K562 (cell line): Measurements from ENCODE around the gene TEX52. TPM values are rescaled to one million over a fixed set of nuclear protein-coding genes. Genes with fewer than 3 reads are reported as not detected.
A peak's percentile ranks its signal among the peaks of the same experiment; 100 is the strongest.

Experiments
- ATAC-seq: fragments of 200-7000 bp; cut with Tn5 transposase; 3 replicates; pipeline ENCODE4 v1.9.1; 2020; ENCODE audit warnings: moderate library complexity
- BruUV-seq: library from RNA; stranded (reverse); fragments of 400-500 nt; replicated peaks from 2 replicates; lab custom pipeline; 2021; lab: Mats Ljungman, UMichigan
- CTCF ChIA-PET: fragments of 300-600 bp; formaldehyde crosslinking; extraction: SDS; loops from one replicate; lab custom pipeline; 2021; ENCODE audit warnings: low intra/inter-chr PET ratio; lab: Yijun Ruan, JAX
- POLR2A ChIA-PET: fragments of 300-600, 350-650 bp; sonication (Branson Sonifier 250); formaldehyde crosslinking; extraction: SDS; loops from one replicate; lab custom pipeline; 2021; ENCODE audit warnings: antibody characterized with exemption, inconsistent platforms; lab: Yijun Ruan, JAX
- DNase-seq, 4 experiments: peaks; one replicate each; pipeline versions ENCODE4 v3.0.0 to v3.0.0-alpha.2; 2011 to 2018; ENCODE audit warnings: low spot score in 3 of 4, mixed read lengths in 3 of 4; ENCODE audit errors: extremely low read depth in 1 of 4
- FAIRE-seq: peaks from 2 replicates; lab custom pipeline; 2011; peaks lifted over from hg19 to GRCh38; lab: Jason Lieb, UNC
- H2AFZ ChIP-seq: 2 replicates; pipeline ENCODE4 v1.6.0; 2011; ENCODE audit warnings: low read depth, low read length, control low read depth, inconsistent platforms
- H3K27ac ChIP-seq: fragments of 200-600 bp; 3 replicates; pipeline ENCODE4 v1.8.0; 2011; ENCODE audit warnings: low read depth, mild to moderate bottlenecking, control low read depth, inconsistent platforms, low read length, moderate library complexity, mixed read lengths; ENCODE audit errors: extremely low read depth
- H3K27me3 ChIP-seq, 2 experiments: fragments of 300-600 bp in 1 of 2; 2 replicates in 1 of 2; 3 replicates in 1 of 2; pipeline versions ENCODE4 v1.6.0 to v1.8.0; 2011; ENCODE audit warnings: inconsistent platforms in 2 of 2, low read length in 2 of 2, mild to moderate bottlenecking in 1 of 2, mixed read lengths in 1 of 2, moderate library complexity in 1 of 2; ENCODE audit not compliant: control insufficient read depth in 2 of 2, insufficient read depth in 2 of 2
- H3K36me3 ChIP-seq: fragments of 300-600 bp; 3 replicates; pipeline ENCODE4 v1.8.0; 2011; ENCODE audit warnings: mild to moderate bottlenecking, low read length, inconsistent platforms; ENCODE audit not compliant: control insufficient read depth, insufficient read depth
- H3K4me1 ChIP-seq, 2 experiments: fragments of 200-600 bp in 1 of 2; replicated peaks in 1 of 2; 2 replicates in 1 of 2; 3 replicates in 1 of 2; pipeline versions ENCODE4 v1.5.1 to v1.8.0; 2011; ENCODE audit warnings: inconsistent platforms in 2 of 2, low read length in 2 of 2, mild to moderate bottlenecking in 1 of 2, mixed read lengths in 1 of 2, moderate library complexity in 1 of 2; ENCODE audit not compliant: control insufficient read depth in 2 of 2, insufficient read depth in 2 of 2
- H3K4me2 ChIP-seq: 2 replicates; pipeline ENCODE4 v1.6.1; 2011; ENCODE audit warnings: low read length, control low read depth, inconsistent platforms, mixed read lengths; ENCODE audit not compliant: insufficient read depth
- H3K4me3 ChIP-seq: fragments of 200-600 bp; sonication (generic), shearing (Covaris generic); 2 replicates; pipeline ENCODE4 v1.5.1; 2016; ENCODE audit warnings: control low read depth, inconsistent platforms
- H3K79me2 ChIP-seq: fragments of 200-600 bp; 3 replicates; pipeline ENCODE4 v1.8.0; 2011; ENCODE audit warnings: low read length, inconsistent platforms; ENCODE audit not compliant: control insufficient read depth, insufficient read depth
- H3K9ac ChIP-seq, 2 experiments: 2 replicates each; pipeline versions ENCODE4 v1.6.0 to v1.6.1; 2011; ENCODE audit warnings: low read depth in 2 of 2, low read length in 2 of 2, control low read depth in 1 of 2, inconsistent platforms in 1 of 2, mild to moderate bottlenecking in 1 of 2, mixed read lengths in 1 of 2; ENCODE audit not compliant: insufficient read depth in 1 of 2
- H3K9me1 ChIP-seq: one replicate; pipeline ENCODE4 v1.6.0; 2011; ENCODE audit warnings: inconsistent platforms, mild to moderate bottlenecking, low read length, moderate library complexity; ENCODE audit not compliant: control insufficient read depth, insufficient read depth
- H3K9me3 ChIP-seq: replicated peaks from 2 replicates; pipeline ENCODE4 v1.5.1; 2011; ENCODE audit warnings: low read depth, low read length, inconsistent platforms; ENCODE audit not compliant: control insufficient read depth, insufficient read depth
- H4K20me1 ChIP-seq: replicated peaks from 2 replicates; pipeline ENCODE4 v1.6.1; 2011; ENCODE audit warnings: low read length, inconsistent platforms, mixed read lengths; ENCODE audit not compliant: control insufficient read depth, insufficient read depth
- CHD1 ChIP-seq: fragments of 200-600 bp; sonication (generic); IDR thresholded peaks from one replicate; pipeline ENCODE4 v1.6.1; 2012; ENCODE audit warnings: mild to moderate bottlenecking, moderate library complexity, low read length, inconsistent platforms
- ERF ChIP-seq: fragments of 450-650 bp; formaldehyde crosslinking; IDR thresholded peaks from 2 replicates; pipeline ENCODE4 v1.4.0; 2020; ENCODE audit warnings: mild to moderate bottlenecking, mixed read lengths
- FOXO4 ChIP-seq: fragments of 450-650 bp; formaldehyde crosslinking; IDR thresholded peaks from 2 replicates; pipeline ENCODE4 v1.4.0; 2020; ENCODE audit warnings: mild to moderate bottlenecking, moderate library complexity
- GTF2B ChIP-seq: IDR thresholded peaks from 2 replicates; pipeline ENCODE4 v1.6.1; 2011; ENCODE audit not compliant: insufficient read length; ENCODE audit errors: extremely low read depth
- MTA3 ChIP-seq: fragments of 450-650 bp; formaldehyde crosslinking; IDR thresholded peaks from 2 replicates; pipeline ENCODE4 v1.6.1; 2017; ENCODE audit warnings: mild to moderate bottlenecking, borderline replicate concordance
- MYBL2 ChIP-seq, 2 experiments: fragments of 450-650 bp in 1 of 2; sonication (generic) in 1 of 2; formaldehyde crosslinking in 1 of 2; IDR thresholded peaks; 2 replicates each; pipeline versions ENCODE4 v1.6.1 to v1.8.1; 2017 to 2022; ENCODE audit warnings: borderline replicate concordance in 1 of 2, inconsistent platforms in 1 of 2, low read depth in 1 of 2, mild to moderate bottlenecking in 1 of 2, missing genetic modification reagents in 1 of 2, moderate library complexity in 1 of 2
- PTBP1 ChIP-seq: fragments of 200-400 bp; formaldehyde crosslinking; IDR thresholded peaks from 2 replicates; pipeline ENCODE4 v1.6.1; 2017; ENCODE audit warnings: low read depth, low read length
- TEAD4 ChIP-seq, 2 experiments: sonication (generic) in 1 of 2; formaldehyde crosslinking in 1 of 2; IDR thresholded peaks; 2 replicates each; pipeline versions ENCODE4 v1.6.1 to v1.8.0; 2012 to 2022; ENCODE audit warnings: borderline replicate concordance in 1 of 2, inconsistent platforms in 1 of 2, low read length in 1 of 2, mild to moderate bottlenecking in 1 of 2, missing genetic modification reagents in 1 of 2
- TFE3 ChIP-seq: fragments of 450-650 bp; formaldehyde crosslinking; IDR thresholded peaks from 2 replicates; pipeline ENCODE4 v1.4.0; 2020; ENCODE audit warnings: mild to moderate bottlenecking, mixed read lengths
- ZBTB12 ChIP-seq: fragments of 250-450 bp; sonication (Bioruptor Pico); IDR thresholded peaks from 2 replicates; pipeline ENCODE4 v1.4.0; 2020
- ZBTB2 ChIP-seq: fragments of 450-650 bp; IDR thresholded peaks from 2 replicates; pipeline ENCODE4 v1.6.1; 2016; ENCODE audit warnings: antibody characterized with exemption
- ZNF174 ChIP-seq: fragments of 250-450 bp; sonication (Bioruptor Pico); IDR thresholded peaks from 2 replicates; pipeline ENCODE4 v1.4.0; 2020; ENCODE audit warnings: mild to moderate bottlenecking
- ZNF695 ChIP-seq: fragments of 450-650 bp; formaldehyde crosslinking; IDR thresholded peaks from 2 replicates; pipeline ENCODE4 v1.4.0; 2020; ENCODE audit warnings: mild to moderate bottlenecking, moderate library complexity
- WGBS: fragments of 100-300 bp; shearing (Covaris generic); methylation state at CpG from one replicate; pipeline ENCODE4 v1.1.6; 2016; ENCODE audit warnings: low coverage, mixed read lengths; ENCODE audit not compliant: insufficient coverage; ENCODE audit errors: missing lambda C conversion rate; 5-methylcytosine and 5-hydroxymethylcytosine counted together
- in situ Hi-C: fragments of 300-500 bp; cut with MboI; formaldehyde crosslinking; loops from 4 replicates; pipeline ENCODE4 v1.15.0; 2018; ENCODE audit warnings: inconsistent platforms, mixed read lengths
- intact Hi-C: fragments of 100-400 bp; cut with micrococcal nuclease; formaldehyde crosslinking; loops from 2 replicates; pipeline ENCODE4 v1.14.2; 2022
- polyA plus RNA-seq, 8 experiments: library from polyadenylated mRNA; depleted of rRNA in 4 of 8; stranded (reverse) in 5 of 8; unstranded in 3 of 8; fragments of >200 nt; fragmentation: Nextera tagmentation in 2 of 8; fragmentation: Illumina TruSeq in 1 of 8; extraction: Ambion mirVana in 2 of 8; extraction: Trizol in 1 of 8; gene quantifications; 2 replicates each; pipeline versions ENCODE4 v1.2.1 to v1.2.3, GENCODE V29; 2011 to 2014; ENCODE audit warnings: inconsistent platforms in 1 of 8, missing spikeins in 1 of 8
- total RNA-seq, 7 experiments: library from RNA; depleted of rRNA in 6 of 7; stranded (reverse); fragments of >200 nt in 6 of 7; fragmentation: Illumina TruSeq in 2 of 7; extraction: Trizol in 2 of 7; gene quantifications; 2 replicates each; pipeline versions ENCODE4 v1.2.1 to v1.2.3, GENCODE V29; 2011 to 2021; ENCODE audit warnings: low replicate concordance in 1 of 7

TEX52 gene
- total and polyA plus RNA-seq, 9 of the 15 experiments (the other 6 are each of a cell fraction or from before 2014, with no cell fraction given) = not detected

- Histone ChIP-seq H3K4me1 (peaks cover 5 to 15% of the 10 kb centered on the region in 2 experiments; a peak in 3 of 5 replicates), H3K27me3 (no peaks in the 10 kb centered on the region), H3K4me3 (peak within 1 kb of the TSS; percentile 67), H3K9me3 (no peaks in the 10 kb centered on the region), H3K27ac (peak within 1 kb of the TSS; percentile 76), H3K9ac (peak within 1 kb of the TSS; percentile 67 to 94), H3K79me2 (peaks cover 8% of the 10 kb centered on the region), H2AFZ (peak within 1 kb of the TSS; percentile 95), H4K20me1 (no peaks in the 10 kb centered on the region), H3K9me1 (no peaks in the 10 kb centered on the region), H3K4me2 (peak within 1 kb of the TSS; percentile 82), H3K36me3 (peaks cover 28% of the 10 kb centered on the region; the same call in 2 of the 3 replicates)
- intact Hi-C loops (no loop called here), in situ Hi-C loops (no loop called here)
- WGBS = 3% methylated on average over 27 of the region's 83 CpGs
- ATAC-seq = peak; percentile 98
- no TSS peak for BruUV-seq
- FAIRE-seq = peak; percentile 78
- POLR2A ChIA-PET = interaction anchor here (0.5 to 1.7 kb wide), 8 partner anchors 11 to 348 kb away, joined by 3 to 13 read pairs (median 4); partner anchors contain the start of genes FOXM1 and RHNO1
- DNase-seq = peak; percentile 94 to 97 (median 96)
- CTCF ChIA-PET = no interaction called here
- TF ChIP-seq MYBL2 (IDR thresholded peaks at IDR 0.05; ENCODE audit: low read depth) (no peak), MYBL2 (CRISPR knock-in tag; IDR thresholded peaks at IDR 0.05; ENCODE audit: borderline replicate concordance) (no peak), CHD1 (no peak), MTA3 (no peak), ZBTB2 (peak; percentile 66; the same call in 1 of the 2 replicates), ERF (0 out of 2 replicates have a peak, but pooled peaks have one; percentile 34), TEAD4 (IDR thresholded peaks at IDR 0.05; ENCODE audit: low read length) (no peak), TEAD4 (CRISPR knock-in tag; IDR thresholded peaks at IDR 0.05; ENCODE audit: borderline replicate concordance) (no peak), ZBTB12 (CRISPR knock-in tag) (no peak), ZNF174 (CRISPR knock-in tag) (no peak), PTBP1 (no peak), ZNF695 (CRISPR knock-in tag) (no peak), TFE3 (no peak), FOXO4 (CRISPR knock-in tag) (no peak), GTF2B (no peak)
Observed at GRCh38 chr12:2890388-2891239, 33.8 kb upstream of the TEX52 start, which contains the start of gene TULP3. Gene TULP3 (plus strand): TSS chr12:2890891. CDS start chr12:2890948, 57 bp downstream.
